WI38 (cell line): ENCODE results near the gene IRAK3.
"Not testable (repeated sequence)": the region's sequence is repeated elsewhere in the genome, so short reads cannot be mapped to it uniquely, and the experiment has no call there.

Experiments
- H3K4me3 ChIP-seq: 2 replicates; pipeline ENCODE4 v1.5.1; 2011; ENCODE audit warnings: low read depth, mild to moderate bottlenecking, control low read depth, low read length
- TF ChIP-seq, protein P1 (sequence below): IDR thresholded peaks from 2 replicates; pipeline ENCODE4 v1.5.1; 2012; ENCODE audit warnings: low read depth, mild to moderate bottlenecking, control low read depth, low read length

IRAK3 gene

DNA sequence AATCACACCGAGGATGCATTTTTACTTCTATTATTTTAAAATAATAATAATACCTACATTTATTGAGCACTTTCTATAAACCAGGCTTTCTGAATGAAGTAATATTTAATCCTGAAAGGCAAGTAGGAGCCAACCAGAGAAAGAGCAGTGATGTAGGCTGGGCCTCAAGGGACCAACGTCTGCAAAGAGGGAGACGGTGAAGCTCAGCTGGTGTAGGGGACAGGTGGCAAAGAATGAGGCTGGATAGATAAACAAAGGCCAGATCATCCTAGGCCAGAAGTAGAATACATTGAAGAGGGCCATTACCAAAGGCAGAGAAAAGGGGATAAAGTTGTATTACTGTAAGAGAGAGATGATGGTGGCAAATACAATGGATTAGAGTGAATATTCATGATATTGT is 18.4 kb upstream of the IRAK3 start:
- no peak overlapping the region for H3K4me3 ChIP-seq
- TF ChIP-seq, protein P1, sequence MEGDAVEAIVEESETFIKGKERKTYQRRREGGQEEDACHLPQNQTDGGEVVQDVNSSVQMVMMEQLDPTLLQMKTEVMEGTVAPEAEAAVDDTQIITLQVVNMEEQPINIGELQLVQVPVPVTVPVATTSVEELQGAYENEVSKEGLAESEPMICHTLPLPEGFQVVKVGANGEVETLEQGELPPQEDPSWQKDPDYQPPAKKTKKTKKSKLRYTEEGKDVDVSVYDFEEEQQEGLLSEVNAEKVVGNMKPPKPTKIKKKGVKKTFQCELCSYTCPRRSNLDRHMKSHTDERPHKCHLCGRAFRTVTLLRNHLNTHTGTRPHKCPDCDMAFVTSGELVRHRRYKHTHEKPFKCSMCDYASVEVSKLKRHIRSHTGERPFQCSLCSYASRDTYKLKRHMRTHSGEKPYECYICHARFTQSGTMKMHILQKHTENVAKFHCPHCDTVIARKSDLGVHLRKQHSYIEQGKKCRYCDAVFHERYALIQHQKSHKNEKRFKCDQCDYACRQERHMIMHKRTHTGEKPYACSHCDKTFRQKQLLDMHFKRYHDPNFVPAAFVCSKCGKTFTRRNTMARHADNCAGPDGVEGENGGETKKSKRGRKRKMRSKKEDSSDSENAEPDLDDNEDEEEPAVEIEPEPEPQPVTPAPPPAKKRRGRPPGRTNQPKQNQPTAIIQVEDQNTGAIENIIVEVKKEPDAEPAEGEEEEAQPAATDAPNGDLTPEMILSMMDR, result no peak

DNA sequence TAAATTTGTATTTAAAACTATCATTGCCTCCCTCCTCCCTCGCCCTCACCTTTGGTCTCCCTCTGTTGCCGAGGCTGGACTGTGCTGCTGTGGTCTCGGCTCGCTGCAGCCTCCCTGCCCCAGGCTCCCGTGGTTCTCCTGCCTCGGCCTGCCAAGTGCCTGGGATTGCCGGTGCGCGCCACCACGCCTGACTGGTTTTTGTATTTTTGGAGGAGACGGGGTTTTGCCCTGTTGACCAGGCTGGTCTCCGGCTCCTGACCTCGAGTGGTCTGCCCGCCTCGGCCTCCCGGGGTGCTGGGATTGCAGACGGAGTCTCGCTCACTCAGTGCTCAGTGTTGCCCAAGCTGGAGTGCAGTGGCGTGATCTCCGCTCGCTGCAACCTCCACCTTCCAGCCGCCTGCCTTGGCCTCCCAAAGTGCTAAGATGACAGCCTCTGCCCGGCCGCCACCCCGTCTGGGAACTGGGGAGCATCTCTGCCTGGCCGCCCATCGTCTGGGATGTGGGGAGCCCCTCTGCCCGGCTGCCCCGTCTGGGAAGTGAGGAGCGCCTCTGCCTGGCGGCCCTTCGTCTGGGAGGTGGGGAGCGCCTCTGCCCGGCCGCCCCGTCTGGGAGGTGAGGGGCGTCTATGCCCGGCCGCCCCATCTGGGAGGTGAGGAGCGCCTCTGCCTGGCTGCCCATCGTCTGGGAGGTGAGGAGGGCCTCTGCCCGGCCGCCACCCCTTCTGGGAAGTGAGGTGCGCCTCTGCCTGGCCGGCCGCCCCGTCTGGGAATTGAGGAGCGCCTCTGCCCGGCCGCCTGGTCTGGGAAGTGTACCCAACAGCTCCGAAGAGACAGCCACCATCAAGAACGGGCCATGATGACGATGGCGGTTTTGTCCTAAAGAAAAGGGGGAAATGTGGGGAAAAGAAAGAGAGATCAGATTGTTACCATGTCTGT is 14.4 kb upstream of the IRAK3 start:
- not testable (repeated sequence) for H3K4me3 ChIP-seq

DNA sequence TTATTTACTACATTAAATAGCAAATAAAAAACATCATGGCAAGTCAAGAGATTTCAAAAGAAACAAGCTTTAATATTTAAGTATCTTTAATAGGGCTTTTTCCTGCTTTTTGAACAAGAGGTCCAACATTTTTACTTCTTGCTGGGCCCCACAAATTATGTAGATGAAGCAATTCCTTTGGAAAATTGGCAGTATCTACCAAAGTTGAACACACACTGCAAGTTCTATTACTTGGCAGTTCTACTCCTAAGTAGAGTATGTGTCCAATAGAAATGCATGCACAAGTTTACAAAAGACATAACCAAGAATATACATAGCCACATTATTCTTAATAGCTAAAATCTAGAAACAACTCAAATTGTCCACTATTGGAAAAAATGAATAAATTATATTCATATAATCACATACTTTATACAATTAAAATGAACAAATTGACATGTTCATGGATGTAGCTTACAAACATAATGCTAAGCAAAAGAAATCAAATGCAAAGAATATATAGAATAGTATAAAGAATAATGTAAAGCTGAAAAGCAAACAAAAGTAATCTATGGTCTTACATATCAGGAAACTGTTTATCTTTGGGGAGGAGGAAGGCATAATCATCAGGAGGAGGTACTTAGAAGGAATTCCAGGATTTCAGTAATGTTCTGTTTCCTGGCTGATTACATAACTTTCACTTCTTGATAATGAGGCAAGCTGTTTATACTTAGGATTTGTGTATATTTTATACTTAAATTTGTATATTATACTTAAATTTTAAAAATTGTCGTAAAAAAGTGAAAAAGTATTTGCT is 12.7 kb upstream of the IRAK3 start:
- TF ChIP-seq, protein P1, result no peak
- no peak overlapping the region for H3K4me3 ChIP-seq

DNA sequence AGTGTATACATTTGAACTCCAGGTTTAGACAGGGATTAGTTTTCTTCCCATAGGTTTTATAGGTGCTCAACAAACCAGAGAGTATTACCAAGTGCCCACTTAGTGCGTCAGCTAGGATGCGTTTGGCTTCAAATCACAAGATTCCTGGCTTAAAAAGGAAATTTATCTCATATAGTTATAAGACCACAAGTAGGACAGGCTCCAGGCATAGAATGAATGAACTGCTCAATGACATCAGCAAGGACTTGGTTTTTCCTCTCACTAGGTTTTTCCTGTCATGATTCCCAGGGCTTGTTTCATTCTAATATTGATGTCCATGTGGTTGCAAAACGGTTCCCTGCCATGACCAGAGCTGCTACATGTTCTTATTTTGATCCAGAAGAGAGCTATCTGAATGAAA is 6.1 kb upstream of the IRAK3 start:
- TF ChIP-seq, protein P1, result no peak
- no peak overlapping the region for H3K4me3 ChIP-seq

DNA sequence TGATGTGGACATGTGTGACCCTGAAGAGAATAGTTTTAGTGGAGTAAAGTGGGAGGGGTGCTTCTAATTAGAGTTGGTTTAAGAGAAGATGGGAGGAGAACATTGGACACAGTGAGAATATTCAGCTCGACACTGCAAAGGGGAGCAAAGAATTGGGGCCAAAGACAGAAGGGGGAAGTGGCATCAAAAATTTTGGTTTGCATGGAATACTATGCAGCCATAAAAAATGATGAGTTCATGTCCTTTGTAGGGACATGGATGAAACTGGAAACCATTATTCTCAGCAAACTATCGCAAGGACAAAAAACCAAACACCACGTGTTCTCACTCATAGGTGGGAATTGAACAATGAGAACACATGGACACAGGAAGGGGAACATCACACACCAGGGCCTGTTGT is 4.2 kb upstream of the IRAK3 start:
- not testable (repeated sequence) for H3K4me3 ChIP-seq

DNA sequence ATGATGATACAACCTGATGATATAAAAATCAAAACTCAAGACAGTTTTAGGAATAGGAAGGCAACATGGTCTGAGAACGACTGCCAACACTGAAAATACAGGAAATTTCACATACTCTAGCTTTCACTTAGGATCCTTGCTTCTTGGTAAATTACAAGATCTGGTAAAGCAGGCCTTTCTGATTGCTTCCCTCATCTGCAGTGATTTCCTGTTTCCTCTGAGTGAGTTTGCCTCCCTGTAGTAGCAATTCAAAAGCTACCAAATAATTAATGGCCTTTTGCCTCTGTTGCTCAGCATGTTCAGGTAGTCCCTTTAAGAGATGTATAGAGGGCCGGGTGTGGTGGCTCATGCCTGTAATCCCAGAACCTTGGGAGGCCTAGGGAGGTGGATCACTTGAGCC is 2.0 kb upstream of the IRAK3 start:
- TF ChIP-seq, protein P1, result no peak

DNA sequence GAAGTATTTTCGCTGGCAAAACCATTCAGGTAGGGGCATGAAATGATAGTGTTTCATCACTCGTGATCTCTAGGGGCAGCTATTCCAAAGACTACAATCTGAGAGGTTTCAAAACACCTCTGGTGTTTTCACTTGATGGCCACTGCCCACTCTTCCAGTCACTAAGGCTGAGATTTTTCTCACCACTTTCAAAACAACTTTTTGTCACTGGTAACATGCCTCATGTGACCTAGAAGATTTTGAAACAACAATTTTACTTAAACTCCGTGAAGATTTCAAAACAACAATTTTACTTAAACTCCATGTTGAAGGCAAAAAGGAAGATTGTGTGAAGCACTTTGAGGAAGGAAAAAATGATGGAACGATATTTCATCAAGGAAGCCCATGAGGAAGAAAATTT is 1.2 kb upstream of the IRAK3 start:
- no peak overlapping the region for H3K4me3 ChIP-seq
- TF ChIP-seq, protein P1, result no peak

More for the DNA sequence above, 2.0 kb upstream of the IRAK3 start:
- H3K4me3 ChIP-seq, result no peak overlapping the region

DNA sequence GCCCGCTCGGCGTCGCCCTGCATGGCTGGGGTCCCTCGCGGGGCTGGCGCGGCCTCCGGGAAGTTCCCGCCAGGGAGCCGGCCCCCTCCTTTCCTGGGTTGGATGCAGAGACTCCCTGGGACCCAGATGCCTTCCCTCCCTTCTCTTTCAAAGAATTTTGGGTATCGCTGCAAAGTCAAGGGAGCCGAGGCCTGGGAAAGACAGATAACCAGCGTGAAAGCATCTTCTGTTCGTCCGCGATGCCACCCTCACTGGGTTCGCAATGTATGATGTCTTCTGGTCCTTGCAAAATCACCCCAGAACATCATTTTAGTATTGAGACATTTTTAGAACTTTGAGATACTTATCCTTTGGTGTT is 451 bp downstream of the IRAK3 start:
- TF ChIP-seq, protein P1, result no peak
- H3K4me3 ChIP-seq, result peak overlapping the region; percentile 59
